ENCODE results near the gene WNT11. TPM values are rescaled to one million over a fixed set of nuclear protein-coding genes. Genes with fewer than 3 reads are reported as not detected.

WNT11 gene
- total RNA-seq, 4 donors from 2014 or later, result 6.6 to 7.5 (median 6.9) TPM

GRCh38 chr11:76212086-76213035 is 6.1 kb upstream of the WNT11 start:
- H3K9me3 ChIP-seq, result no peaks in the 10 kb centered on the region
- H3K4me1 ChIP-seq, result peaks cover 0 to 39% (median 23%) of the 10 kb centered on the region in 4 donors
- no peak overlapping the region for H3K4me3 ChIP-seq
- H3K36me3 ChIP-seq, result no peaks in the 10 kb centered on the region
- peaks cover 0 to 10% of the 10 kb centered on the region in 2 donors for H3K27me3 ChIP-seq
- DNase-seq, result no peak
- no peak for TF ChIP-seq POLR2A (IDR thresholded peaks at IDR 0.05)
- no peak for TF ChIP-seq CTCF (IDR thresholded peaks at IDR 0.05)
- H3K27ac ChIP-seq, result no peak overlapping the region

GRCh38 chr11:76210931-76211851 is 4.9 kb upstream of the WNT11 start:
- peaks cover 0 to 51% (median 33%) of the 10 kb centered on the region in 4 donors for H3K4me1 ChIP-seq

GRCh38 chr11:76209973-76210930 is 4.0 kb upstream of the WNT11 start:
- H3K4me1 ChIP-seq, result peaks cover 6 to 60% (median 38%) of the 10 kb centered on the region in 4 donors
- no peaks in the 10 kb centered on the region for H3K9me3 ChIP-seq
- H3K36me3 ChIP-seq, result no peaks in the 10 kb centered on the region
- peak overlapping the region in 3 of 4 donors; percentile 28 to 63 (median 49) for H3K27ac ChIP-seq
- H3K27me3 ChIP-seq, result peaks cover 0 to 17% of the 10 kb centered on the region in 2 donors
- H3K4me3 ChIP-seq, result peak overlapping the region; percentile 47 to 69 (median 64)
- peak in 2 of 3 donors; percentile 69 to 70 for DNase-seq
- no peak for TF ChIP-seq CTCF (IDR thresholded peaks at IDR 0.05)
- peak in 1 of 2 donors; percentile 28 for TF ChIP-seq POLR2A (IDR thresholded peaks at IDR 0.05)

More at GRCh38 chr11:76210931-76211851, 4.9 kb upstream of the WNT11 start:
- H3K4me3 ChIP-seq, result peak overlapping the region; percentile 47 to 69 (median 64)
- peak overlapping the region in 1 of 4 donors; percentile 25 for H3K27ac ChIP-seq
- TF ChIP-seq POLR2A (IDR thresholded peaks at IDR 0.05), result no peak
- no peak for TF ChIP-seq CTCF (IDR thresholded peaks at IDR 0.05)
- no peaks in the 10 kb centered on the region for H3K36me3 ChIP-seq
- peaks cover 0 to 10% of the 10 kb centered on the region in 2 donors for H3K27me3 ChIP-seq
- no peak for DNase-seq
- no peaks in the 10 kb centered on the region for H3K9me3 ChIP-seq

- Histone ChIP-seq H3K27ac (peak overlapping the region in 3 of 4 donors; percentile 11 to 63 (median 49)), H3K4me1 (peaks cover 6 to 63% (median 38%) of the 10 kb centered on the region in 4 donors), H3K4me3 (peak overlapping the region; percentile 47 to 69 (median 64)), H3K36me3 (no peaks in the 10 kb centered on the region), H3K9me3 (no peaks in the 10 kb centered on the region), H3K27me3 (peaks cover 0 to 19% of the 10 kb centered on the region in 2 donors)
- DNase-seq, result peak in 2 of 3 donors; percentile 70 to 74
- TF ChIP-seq CTCF (IDR thresholded peaks at IDR 0.05) (no peak), POLR2A (IDR thresholded peaks at IDR 0.05) (no peak)
Measured at GRCh38 chr11:76209375-76209972, 3.2 kb upstream of the WNT11 start.
